Measurements from ENCODE around the gene ANKS6.

Gene ANKS6

DNA sequence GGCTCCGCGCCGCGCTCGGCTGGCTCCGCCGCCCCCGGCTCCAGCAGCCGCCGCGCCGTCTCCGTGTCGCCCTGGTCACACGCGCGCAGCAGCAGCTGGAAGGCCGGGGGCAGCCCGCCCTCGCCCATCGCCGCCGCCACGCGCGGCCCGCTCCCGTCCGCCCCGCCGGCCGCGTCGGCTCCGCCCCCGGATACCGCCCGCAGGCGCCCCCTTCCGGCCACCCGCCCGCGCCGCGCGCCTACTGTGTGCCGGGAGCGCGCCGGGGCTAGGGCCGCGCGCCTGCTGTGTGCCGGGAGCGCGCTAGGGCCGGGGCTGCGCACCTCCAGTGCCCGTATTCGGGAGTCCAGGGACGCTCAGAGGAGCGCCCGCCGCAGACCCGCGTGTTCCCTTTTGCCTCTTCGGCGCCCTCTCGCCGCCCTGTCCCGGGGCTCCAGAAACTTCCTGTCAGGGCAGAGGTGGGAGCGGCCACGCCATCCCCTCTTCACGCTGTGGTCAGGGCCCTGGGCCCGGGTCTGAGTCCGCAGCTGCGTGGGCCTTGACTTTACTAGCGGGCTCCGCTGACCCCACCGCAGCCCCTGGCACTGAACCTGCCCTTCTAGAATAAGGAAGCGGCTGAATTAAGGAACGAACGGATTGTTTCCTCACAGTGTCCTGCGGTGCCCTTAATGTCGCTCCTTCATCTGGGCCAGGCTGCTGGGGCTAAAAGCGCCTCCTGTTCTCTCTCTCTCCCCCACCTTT lies at the start of gene ANKS6:
ANKS6 (minus strand) TSS at position 192 of the 738 bp plus-strand sequence; CDS start at position 128, 64 bp downstream.
- no peak for DNase-seq

DNA sequence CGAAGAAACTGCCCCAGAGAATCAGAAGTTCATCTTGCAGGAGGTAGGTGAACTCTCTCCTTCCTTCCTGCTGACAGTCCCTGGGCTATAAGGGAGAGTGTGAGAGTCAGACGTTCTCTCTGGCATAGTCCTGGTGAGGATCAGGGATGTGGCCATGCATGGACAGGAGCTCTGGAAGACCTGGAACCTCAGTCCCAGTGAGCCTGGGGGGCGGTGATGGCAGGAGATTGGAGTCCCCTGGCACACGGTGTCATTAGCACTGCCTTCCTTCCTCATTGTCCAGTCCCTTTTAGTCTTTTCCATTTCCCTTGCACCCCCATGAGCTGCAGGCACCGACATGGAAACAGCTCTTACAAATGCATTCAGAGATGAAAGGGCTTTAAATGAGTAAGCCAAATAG lies 49.7 kb upstream of the ANKS6 start:
- DNase-seq = no peak

DNA sequence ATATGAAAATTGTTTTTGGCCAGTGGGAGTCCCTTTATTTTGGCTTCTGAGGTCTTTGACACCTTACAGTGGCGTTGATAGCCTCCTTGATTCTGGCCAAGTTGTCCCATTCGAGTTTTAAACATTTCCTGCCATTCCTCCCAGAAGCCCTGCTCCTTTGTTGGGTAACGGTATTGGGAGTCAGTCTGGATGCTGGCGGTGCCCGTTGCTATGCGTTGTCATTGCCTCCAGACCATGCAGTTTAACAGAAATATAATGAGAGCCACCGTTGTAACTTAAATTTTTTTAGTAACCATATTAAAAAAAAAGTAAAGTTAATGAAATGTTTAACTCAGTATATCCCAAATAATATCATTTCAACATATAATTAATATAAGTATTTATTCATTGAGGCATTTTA lies 46.2 kb upstream of the ANKS6 start:
- DNase-seq = no peak

DNA sequence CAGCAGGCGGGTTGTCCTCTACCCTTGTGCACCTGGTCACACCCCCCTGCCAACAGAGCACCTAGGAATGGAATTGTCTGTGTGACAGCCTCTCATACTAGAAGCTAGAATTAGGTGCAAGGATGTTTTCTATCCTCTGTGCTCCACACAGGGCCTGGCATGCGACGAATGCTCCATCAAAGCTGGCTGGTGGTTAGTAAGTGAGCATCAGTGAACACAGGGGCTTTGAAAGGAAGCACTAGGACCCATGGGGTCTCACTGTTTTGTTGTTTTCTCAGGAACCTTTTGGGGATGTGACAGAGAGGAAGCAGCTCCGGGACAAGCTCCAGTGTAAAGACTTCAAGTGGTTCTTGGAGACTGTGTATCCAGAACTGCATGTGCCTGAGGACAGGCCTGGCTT lies 43.4 kb upstream of the ANKS6 start:
- no peak for DNase-seq

DNA sequence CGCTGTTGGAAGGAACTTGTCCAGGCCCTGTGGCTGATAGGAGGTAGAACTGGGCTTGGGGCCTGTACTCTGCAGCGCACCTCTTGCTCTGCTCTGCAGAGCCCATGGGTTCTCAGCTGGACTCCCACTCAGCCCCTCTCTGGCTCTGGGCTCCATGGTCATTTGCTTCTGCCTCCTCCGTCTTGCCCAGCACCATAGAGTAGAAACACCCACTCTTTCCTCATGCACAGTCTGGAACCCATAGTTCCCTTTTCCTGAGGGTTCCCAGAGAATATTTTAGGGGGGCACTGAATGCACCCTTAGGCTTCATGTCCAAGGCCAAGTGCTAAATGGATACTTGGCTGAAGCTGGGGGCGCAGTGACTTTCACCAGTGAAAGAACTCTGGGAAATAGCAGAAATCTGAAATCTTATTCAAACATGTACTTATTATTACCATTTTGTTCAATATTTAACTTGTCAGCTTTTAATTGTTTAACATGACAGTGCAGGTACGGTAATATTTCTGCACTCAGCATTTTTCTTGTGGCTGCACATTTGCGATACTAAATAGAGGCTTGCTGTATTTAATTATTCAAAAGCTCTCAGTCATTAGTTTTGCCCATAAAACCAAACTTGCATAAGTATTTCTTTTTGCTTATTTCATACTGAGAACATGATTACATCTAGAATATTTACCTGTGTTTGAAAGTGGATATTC lies 42.7 kb upstream of the ANKS6 start:
- no peak for DNase-seq

DNA sequence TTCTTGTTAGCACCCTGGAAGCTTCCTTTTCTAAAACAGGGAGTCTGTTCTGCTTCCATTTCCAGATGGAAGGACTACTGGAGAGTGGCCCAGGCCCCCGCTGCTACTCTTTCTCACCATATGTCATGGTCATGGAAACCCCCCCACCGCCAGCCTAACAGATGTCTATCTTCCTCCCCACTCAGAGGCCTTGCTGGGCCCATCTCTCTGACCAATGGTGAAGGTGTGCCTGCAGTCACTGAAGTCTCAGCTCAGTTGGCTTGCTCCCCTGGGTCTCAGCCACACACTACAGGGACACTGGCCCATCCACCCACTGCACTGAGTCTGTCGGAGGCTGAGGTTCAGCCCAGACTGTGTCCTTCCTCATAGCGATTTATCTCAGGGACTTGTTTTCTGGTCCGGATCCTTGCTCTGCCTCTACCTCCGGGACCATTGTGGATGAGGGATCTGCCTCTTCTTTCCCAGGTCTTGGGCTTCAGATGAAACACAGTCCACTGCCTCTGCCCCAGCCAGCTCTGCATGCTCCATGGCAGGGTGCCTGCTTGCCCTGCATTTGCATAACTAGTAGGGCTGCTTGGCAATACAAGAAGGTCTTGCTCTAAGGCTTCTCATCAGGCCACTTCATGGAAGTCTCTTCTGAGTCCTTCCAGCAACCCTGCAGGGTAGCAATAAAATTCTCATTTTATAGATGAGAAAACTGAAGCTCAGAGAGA lies 42.0 kb upstream of the ANKS6 start:
- DNase-seq = peak; percentile 42

DNA sequence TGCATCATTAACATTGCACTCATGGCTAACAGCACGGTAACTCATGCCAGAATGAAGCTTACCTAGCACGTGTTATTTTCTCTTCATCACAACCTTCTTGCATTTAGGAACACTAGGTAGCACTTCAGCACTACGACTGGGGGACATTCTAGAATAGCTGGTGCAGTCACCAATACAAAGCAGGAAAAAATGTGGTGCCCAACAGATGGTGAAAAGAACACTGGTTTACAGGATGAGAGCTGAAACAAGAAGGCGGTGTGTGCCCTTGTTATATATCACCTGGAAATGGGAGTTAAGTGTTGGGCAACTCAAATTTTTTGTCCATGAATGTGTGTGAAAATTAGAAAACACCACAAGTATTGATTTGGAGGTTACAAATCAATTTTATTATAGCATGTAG lies 41.2 kb upstream of the ANKS6 start:
- DNase-seq = no peak

DNA sequence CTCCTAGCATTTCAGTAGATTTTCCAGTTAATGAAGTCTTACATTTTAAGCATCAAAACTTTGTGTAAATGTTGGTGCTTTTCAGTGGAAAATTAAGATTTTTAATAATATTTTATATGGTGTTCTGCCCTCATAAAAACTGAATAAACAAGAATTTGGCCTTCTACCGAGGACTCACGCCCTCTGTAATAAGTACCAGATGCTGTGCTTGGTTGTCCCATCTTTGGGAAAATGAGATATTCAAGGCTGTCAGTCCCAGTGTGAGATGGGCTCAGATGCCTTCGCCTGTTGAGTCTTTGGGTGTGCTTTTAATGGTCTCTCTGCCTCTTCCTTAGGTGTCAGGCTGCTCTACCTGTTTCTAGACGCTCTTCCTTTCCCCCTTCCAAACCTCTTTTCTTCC lies 39.9 kb upstream of the ANKS6 start:
- DNase-seq = no peak

DNA sequence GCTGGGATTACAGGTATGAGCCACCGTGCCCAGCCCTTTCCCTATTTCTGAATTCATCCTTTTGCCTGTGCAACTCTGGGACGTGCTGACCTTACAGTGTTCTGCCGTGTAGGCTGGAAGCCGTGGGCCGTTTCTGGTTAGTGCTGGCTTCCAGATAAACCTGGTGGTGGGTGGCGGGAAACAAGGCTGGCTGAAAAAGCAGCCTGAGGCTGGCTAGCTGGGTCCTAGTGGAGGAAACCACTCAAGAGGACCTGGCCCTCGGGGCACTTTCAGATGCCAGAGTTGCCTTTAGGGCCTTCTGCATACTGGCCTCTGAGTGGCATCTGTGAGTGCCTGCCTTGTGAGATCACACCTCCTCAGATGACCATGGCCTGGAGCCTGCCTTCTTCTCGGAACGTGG lies 38.0 kb upstream of the ANKS6 start:
- no peak for DNase-seq

DNA sequence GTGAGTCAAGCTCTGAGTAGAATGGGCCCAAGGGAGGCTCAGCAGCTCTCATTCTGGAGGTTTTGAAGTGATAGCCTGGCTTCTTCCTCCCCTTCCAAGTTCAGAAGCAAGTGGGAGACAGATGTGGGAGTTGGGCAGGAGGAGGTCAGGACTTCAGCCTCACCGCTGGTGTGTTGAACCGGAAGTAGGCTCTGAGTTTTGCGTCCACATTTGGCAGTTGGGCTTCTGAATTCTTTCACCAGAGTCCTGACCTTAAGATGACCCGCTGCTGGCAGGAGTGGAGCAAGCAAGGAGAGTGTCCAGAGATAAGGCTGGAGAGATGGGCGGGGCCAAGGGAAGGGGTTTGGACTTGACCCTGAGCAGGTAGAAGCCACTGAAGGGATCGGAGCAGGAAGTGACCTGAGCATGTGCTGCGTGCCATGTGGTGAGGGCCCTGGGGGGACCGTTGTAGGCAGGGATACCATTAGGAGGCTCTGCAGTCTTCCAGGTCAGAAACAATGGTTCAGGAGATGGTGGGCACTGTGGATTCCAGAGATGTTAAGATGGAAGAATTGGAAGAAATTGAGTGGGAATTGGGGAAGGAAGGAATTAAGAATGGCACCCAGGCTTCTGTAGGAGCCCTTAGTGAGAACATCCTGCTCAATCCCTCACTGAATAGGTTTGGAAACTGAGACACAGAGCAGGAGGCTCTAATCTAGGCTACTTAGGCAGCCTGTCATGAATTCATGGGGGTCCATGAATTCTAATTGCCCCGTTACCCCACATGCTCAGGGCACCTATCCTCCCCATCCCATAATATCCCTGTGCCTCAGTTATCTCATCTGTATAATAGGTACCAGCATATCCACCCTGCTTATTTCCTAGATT lies 37.0 kb upstream of the ANKS6 start:
- no peak for DNase-seq

DNA sequence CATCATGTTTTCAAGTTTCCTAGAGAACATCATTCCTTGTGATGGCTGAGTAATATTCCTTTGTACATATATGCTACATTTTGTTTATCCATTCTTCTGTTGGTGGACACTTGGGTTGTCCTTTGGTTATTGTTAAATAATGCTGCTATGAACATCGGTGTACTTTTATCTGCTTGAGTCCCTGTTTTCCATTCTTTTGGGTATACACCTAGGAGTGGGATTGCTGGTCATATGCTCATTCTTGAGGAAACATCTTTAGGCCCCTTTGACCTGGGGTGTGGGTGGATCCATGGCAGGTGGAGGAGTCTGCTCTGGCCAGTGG lies 36.4 kb upstream of the ANKS6 start:
- DNase-seq = no peak

DNA sequence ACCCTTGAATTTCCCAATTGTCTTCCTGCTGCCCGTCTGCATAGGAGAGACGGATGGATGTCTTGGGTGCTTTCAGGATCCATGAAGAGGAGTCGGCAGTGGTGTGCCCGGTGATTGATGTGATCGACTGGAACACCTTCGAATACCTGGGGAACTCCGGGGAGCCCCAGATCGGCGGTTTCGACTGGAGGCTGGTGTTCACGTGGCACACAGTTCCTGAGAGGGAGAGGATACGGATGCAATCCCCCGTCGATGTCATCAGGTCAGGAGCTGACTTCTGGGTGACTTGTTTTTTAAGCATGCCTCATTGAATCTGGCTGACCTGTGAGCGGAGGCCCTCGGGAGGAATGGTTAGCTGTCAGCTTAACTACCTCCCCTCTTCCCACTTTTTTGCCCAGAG lies 35.3 kb upstream of the ANKS6 start:
- DNase-seq = no peak

DNA sequence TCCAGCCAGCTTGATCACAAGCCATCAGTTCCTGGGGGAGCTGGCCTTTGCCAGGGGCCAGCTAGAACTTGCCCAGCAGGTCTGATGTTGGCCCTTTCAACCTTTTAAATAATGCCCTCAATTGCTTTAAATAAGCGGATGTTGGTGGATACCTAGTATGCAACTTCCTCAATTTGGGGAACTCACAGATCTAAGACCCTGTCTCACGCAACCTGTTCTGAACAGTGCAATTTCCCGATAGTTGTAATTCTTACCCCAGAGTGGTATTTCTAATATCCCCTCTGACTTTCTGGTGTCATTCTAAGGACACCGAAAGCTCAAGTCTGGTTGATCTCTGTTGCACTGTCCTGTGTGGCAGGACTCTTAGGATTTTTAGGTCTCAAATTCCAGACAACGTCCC lies 34.2 kb upstream of the ANKS6 start:
- no peak for DNase-seq

DNA sequence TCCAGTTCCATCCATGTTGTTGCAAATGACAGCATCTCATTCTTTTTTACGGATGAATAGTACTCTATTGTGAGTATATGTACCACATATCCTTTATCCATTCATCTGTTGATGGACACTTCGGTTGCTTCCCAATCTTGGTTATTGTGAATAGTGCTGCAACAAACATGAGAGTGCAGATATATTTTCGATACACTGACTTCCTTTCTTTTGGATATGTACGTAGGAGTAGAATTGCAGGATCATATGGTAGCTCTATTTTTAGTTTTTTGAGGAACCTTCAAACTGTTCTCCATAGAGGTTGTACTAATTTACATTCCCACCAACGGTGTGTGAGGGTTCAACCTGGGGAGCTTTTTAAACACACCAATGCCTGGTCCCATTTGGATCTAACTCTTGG lies 33.4 kb upstream of the ANKS6 start:
- no peak for DNase-seq

DNA sequence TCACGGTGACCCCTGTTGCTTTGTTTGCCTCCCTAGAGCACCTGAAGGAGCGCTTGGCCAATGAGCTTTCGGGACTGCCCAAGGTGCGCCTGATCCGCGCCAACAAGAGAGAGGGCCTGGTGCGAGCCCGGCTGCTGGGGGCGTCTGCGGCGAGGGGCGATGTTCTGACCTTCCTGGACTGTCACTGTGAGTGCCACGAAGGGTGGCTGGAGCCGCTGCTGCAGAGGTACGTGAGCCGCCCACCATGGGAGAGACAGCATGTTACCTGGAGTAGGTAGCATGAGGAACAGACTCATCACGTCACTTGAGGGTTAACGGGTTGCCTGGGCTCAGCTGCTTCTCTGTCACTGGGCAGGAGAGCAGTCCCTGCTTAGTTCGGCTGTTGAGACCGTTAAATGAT lies 30.4 kb upstream of the ANKS6 start:
- DNase-seq = no peak

DNA sequence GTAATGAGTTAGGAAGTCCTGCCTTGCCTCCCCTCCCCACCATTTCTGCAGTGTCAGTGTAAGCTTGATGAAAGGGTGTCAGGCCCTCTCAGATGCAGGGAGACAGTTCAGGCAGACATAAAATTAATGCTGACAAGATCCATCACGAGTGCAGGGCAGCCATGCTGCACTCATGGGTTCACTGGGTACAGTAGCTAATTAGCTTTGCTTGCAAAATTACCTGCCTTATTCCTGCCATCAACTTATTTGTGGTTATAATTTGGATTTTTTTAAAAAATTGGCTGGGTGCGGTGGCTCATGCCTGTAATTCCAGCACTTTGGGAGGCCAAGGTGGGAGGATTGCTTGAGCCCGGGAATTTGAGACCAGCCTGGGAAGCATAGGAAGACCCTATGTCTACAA lies 29.1 kb upstream of the ANKS6 start:
- DNase-seq = no peak

DNA sequence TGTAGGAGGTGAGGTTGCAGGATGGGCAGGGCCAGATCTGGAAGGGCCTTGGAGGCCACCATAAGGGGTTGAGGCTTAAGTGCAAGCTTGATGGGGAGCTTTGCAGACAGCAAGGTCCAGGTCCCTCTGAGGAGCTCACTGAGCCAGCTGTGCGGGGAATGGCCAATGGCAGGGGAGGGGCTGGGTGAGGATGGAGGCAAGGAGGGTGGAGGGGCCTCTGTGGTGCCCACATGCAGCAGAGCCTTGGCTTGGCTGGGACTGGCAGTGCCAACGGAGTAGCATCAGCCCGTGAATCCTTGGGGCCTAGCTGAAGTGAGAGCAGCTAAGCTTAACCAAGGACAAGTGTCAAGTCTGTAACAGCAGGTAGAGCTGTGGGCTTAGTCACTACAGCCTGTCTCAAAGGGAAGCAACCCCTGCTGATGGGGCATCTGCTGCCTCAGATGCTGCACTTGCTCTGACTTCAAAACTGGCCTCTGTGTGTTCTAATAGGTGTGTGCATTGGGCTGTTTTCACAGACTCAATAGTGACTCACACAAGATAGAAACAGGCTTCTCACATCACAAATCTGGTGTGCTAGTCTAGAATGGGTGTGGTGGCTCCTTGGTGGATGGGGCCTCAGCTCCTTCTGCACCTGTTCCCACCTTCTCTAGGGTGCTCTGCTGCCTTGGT lies 27.4 kb upstream of the ANKS6 start:
- peak; percentile 17 for DNase-seq

DNA sequence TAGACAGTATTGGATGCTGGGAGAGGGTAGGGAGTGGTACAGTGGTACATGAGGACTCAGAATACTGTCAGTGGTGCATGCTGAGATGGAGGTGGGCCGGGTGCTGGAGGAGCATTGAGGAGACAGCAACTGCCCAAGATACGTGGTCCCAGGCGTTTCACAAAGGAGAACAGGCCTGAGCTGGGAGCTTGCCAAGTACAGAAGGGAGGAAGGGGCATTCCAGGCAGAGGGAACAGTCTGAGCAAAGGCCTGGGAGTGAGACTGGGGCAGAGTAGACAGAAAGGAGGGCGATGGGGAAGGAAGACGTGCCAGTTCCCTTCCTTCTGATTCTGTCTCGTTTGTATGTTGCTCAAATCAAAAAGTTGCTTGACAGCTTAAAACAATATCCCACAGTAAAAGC lies 26.3 kb upstream of the ANKS6 start:
- DNase-seq = no peak

DNA sequence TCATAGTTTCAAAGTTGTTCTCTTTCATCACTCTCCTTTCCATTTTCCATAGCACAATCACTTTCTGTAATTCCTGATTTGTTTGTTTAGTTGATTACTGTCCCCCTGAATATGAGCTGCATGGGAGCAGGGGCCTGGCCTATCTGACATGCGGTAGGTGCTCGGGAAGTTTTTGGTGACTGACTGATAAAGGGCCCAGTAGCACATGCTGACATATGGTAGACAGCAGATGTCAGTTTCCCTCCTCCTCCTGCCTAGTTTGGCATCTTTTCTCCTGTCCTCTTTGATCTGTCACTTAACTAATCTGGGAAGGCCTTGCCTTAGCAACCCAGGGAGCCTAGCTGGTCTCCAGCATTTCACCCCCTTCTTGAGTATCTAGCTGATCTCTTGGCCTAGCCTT lies 25.5 kb upstream of the ANKS6 start:
- DNase-seq = no peak

DNA sequence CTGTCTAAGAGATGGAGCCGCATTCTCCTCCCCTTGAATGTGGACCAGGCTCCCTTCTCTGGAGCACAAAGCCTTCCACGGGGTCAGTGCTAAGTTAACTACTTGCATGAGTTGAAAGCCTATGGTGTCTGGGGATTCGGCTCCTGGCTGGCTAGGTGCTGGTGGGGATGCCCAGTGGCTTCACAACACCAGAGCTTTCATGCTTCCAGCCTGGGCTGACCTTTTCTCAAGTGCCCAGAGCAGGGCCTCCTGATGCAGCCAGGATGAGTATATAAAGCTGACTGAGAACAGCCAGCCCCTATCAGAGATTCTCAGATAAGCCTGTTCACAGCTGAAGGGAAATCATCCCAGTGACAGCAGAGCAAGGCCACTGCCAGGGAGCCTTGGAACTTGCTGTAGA lies 22.9 kb upstream of the ANKS6 start:
- no peak for DNase-seq

DNA sequence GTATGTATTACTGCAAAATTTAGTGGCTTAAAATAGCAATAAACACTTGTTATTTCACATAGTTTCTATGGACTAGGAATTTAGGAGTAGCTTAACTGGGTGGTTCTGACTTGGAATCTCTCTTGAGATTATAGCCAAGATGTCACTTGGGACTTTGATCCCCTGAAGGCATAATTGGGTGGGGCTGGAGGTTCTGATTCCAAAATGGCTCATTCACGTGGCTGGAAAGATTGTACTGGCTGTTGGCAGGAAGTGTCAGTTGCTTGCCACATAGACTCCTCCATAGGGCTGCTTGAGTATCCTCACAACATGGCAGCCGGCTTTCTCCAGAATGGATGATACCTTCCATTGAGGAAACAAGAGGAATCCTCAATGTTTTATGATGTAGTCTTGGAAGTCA lies 22.4 kb upstream of the ANKS6 start:
- no peak for DNase-seq

DNA sequence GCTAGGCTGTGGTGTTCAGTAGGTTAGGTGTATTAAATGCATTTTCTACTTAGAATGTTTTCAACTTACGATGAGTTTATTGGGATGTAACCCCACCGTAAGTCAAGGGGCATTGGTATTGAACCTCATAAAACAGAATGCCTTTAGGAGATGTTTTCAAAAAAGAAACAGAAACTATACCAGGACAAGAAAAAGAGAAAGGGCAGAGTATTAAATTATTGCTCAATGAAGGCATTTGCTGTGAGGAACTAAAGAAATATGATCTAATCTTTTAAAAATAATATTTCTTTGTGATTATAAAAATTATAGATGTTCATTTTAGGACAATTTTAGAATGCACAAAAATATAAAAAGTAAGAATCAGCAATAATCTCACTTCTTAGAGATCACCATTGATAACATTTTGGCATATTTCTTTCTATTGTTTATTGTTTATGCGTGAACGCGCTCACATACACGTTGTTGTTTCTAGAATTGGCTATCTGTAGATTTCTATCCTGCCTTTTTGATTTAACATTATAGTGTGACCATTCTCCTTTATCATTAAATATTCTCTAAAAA lies 19.1 kb upstream of the ANKS6 start:
- DNase-seq = no peak

Measured in NCI-H446 treated with DMSO at 0.1 percent for 48 hours (cell line).